Measurements from ENCODE around the gene NFASC.

The NFASC gene

DNA sequence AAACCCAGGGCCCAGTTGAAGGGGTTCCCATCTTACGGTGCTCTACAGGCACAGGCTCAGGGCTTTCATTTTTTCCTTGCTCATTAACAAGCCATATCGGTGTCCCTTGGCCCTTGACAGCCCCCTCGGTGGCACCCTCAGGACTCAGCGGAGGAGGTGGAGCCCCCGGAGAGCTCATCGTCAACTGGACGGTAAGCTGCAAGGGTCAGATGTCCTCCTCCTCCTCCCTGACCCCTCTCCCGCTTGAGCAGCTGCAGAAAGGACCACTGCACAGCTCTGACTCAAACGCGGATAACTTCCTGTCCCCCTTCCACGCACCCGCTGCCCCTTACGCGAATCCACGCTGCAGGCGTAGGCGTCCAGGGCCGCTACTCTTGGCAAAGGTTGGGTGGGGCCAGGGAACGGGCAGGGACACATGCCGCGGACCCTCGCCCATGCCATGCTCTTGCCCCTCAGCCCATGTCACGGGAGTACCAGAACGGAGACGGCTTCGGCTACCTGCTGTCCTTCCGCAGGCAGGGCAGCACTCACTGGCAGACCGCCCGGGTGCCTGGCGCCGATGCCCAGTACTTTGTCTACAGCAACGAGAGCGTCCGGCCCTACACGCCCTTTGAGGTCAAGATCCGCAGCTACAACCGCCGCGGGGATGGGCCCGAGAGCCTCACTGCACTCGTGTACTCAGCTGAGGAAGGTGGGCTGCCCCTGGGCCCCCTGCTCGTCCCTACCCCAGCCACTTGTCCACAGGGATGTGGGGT is 198.9 kb downstream of the NFASC start:
- no peak for DNase-seq

DNA sequence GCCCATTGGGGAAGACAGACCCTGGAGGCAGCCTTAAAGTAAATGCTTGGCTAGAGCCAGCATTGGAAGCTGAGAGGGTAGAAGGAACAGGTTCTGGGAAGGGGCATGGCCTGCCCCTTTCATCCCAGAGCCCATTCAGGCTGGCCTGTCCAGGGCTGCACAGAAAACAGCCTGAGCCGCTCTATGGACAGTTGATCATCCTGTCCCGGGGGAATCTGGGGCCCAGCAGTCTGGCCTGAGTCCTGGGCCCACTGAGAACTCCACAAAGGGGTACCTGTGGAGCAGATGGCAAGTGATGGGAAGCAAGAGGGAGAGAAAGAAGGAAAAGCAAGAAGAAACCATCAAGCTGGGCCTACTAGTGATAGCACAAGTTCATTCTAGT is 200.4 kb downstream of the NFASC start:
- no peak for DNase-seq

DNA sequence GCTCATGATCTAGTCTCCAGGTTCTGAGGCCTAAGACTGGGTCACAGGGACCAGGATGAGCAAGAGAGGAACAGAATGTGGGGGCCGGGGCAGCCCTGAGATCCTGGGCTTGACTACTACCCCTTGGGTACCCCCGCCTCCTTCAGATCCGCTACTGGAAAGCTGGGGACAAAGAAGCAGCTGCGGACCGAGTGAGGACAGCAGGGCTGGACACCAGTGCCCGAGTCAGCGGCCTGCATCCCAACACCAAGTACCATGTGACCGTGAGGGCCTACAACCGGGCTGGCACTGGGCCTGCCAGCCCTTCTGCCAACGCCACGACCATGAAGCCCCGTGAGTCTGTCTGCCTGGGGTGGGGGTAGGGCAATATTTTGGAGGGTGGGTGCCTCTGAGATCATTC is 201.1 kb downstream of the NFASC start:
- DNase-seq, result no peak

DNA sequence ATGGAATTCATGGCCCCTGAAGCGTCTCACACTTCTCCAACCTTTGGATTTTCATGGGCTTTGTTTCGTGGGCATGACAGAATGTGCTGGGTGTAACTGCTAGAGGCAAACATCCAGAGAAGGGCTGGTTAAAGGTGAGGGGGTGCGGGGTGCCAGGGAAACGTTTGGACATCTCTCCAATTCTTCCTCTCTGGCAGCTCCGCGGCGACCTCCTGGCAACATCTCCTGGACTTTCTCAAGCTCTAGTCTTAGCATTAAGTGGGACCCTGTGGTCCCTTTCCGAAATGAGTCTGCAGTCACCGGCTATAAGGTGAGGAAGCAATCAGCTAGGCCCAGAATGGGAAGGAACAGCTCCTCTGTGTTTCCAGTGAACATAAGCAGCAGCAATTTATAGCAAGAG is 201.6 kb downstream of the NFASC start:
- no peak for DNase-seq

All from inflammatory macrophage treated with lipopolysaccharide for 1 hour (primary cell).